Measurements from ENCODE around the gene KCNA2. TPM values are rescaled to one million over a fixed set of nuclear protein-coding genes. Genes with fewer than 3 reads are reported as not detected.

KCNA2 gene
- total and polyA plus RNA-seq, 2 of the 13 experiments (the other 11 are each of a cell fraction or from before 2014, with no cell fraction given), result not detected

DNA sequence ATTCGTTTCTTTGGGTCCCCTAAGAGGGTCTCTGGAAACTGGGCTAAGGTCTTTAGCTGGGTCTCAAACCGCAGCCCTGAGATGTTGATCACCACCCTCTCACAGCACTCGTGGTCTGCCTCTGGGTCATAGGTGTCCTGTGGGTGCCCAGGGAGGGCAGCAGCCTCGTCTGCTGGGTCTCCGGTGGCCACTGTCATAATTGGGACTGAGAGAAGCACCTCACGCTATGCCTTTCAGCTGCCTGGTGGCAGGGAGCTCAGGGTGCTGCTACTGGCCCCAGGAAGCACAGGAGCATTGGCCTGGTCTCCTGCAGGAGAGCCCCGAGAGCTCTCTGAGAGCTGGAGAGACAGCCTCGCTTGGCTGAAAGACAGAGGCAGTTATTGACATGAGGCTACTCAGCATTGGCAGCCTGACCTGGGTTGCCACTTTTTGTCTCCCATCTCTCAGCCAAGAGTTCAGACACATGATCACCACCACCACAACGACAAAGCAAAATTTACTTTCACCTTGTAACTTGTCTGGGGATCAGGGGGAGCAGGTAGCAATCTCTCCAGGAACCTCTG, 1.5 kb downstream of the KCNA2 start (continued):
- TF ChIP-seq ZNF749 (CRISPR knock-in tag; IDR thresholded peaks at IDR 0.05; ENCODE audit: borderline replicate concordance), result no peak
- TF ChIP-seq CAMTA2 (CRISPR knock-in tag; IDR thresholded peaks at IDR 0.05; ENCODE audit: borderline replicate concordance), result no peak
- TF ChIP-seq ZNF660 (CRISPR knock-in tag; IDR thresholded peaks at IDR 0.05; ENCODE audit: borderline replicate concordance, low read depth), result no peak
- TF ChIP-seq GABPB1 (CRISPR knock-in tag; IDR thresholded peaks at IDR 0.05), result no peak
- TF ChIP-seq CC2D1A (CRISPR knock-in tag; IDR thresholded peaks at IDR 0.05), result no peak
- TF ChIP-seq, protein P1, sequence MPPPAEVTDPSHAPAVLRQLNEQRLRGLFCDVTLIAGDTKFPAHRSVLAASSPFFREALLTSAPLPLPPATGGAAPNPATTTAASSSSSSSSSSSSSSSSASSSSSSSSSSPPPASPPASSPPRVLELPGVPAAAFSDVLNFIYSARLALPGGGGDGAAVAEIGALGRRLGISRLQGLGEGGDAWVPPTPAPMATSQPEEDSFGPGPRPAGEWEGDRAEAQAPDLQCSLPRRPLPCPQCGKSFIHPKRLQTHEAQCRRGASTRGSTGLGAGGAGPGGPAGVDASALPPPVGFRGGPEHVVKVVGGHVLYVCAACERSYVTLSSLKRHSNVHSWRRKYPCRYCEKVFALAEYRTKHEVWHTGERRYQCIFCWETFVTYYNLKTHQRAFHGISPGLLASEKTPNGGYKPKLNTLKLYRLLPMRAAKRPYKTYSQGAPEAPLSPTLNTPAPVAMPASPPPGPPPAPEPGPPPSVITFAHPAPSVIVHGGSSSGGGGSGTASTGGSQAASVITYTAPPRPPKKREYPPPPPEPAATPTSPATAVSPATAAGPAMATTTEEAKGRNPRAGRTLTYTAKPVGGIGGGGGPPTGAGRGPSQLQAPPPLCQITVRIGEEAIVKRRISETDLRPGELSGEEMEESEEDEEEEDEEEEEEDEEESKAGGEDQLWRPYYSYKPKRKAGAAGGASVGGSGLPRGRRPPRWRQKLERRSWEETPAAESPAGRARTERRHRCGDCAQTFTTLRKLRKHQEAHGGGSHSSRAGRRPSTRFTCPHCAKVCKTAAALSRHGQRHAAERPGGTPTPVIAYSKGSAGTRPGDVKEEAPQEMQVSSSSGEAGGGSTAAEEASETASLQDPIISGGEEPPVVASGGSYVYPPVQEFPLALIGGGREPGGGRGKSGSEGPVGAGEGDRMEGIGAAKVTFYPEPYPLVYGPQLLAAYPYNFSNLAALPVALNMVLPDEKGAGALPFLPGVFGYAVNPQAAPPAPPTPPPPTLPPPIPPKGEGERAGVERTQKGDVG (CRISPR knock-in tag; IDR thresholded peaks at IDR 0.05; ENCODE audit: borderline replicate concordance), result no peak
- TF ChIP-seq, protein P2, sequence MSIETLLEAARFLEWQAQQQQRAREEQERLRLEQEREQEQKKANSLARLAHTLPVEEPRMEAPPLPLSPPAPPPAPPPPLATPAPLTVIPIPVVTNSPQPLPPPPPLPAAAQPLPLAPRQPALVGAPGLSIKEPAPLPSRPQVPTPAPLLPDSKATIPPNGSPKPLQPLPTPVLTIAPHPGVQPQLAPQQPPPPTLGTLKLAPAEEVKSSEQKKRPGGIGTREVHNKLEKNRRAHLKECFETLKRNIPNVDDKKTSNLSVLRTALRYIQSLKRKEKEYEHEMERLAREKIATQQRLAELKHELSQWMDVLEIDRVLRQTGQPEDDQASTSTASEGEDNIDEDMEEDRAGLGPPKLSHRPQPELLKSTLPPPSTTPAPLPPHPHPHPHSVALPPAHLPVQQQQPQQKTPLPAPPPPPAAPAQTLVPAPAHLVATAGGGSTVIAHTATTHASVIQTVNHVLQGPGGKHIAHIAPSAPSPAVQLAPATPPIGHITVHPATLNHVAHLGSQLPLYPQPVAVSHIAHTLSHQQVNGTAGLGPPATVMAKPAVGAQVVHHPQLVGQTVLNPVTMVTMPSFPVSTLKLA (IDR thresholded peaks at IDR 0.05), result no peak
- TF ChIP-seq, protein P3, sequence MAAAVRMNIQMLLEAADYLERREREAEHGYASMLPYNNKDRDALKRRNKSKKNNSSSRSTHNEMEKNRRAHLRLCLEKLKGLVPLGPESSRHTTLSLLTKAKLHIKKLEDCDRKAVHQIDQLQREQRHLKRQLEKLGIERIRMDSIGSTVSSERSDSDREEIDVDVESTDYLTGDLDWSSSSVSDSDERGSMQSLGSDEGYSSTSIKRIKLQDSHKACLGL (CRISPR knock-in tag; IDR thresholded peaks at IDR 0.05), result no peak
- no peak for TF ChIP-seq DPF2 (CRISPR knock-in tag; IDR thresholded peaks at IDR 0.05; ENCODE audit: borderline replicate concordance, low read depth)
